Measurements from ENCODE around the gene ZNF654.

Gene ZNF654

GRCh38 chr3:88147261-88147660 is 88.2 kb downstream of the ZNF654 start:
- TF ChIP-seq ZNF384 (IDR thresholded peaks at IDR 0.05) (no peak), FOXM1 (IDR thresholded peaks at IDR 0.05; ENCODE audit: borderline replicate concordance) (no peak), ARNT (IDR thresholded peaks at IDR 0.05) (no peak), SUZ12 (IDR thresholded peaks at IDR 0.05) (no peak), ELF4 (IDR thresholded peaks at IDR 0.05) (no peak), LEF1 (IDR thresholded peaks at IDR 0.05; ENCODE audit: borderline replicate concordance) (no peak), PKNOX1 (IDR thresholded peaks at IDR 0.05) (no peak), FOXA1 (IDR thresholded peaks at IDR 0.05) (no peak), BHLHE40 (IDR thresholded peaks at IDR 0.05; ENCODE audit: borderline replicate concordance) (no peak), CTBP1 (IDR thresholded peaks at IDR 0.05; ENCODE audit: borderline replicate concordance) (no peak), TARDBP (IDR thresholded peaks at IDR 0.05) (no peak), FOXK2 (IDR thresholded peaks at IDR 0.05) (no peak), SP1 (IDR thresholded peaks at IDR 0.05) (no peak), HDGF (IDR thresholded peaks at IDR 0.05; ENCODE audit: borderline replicate concordance) (no peak)
- ChIA-PET CTCF (no interaction called here), POLR2A (no interaction called here)
- no peak for DNase-seq (ENCODE audit: extremely low spot score)

DNA sequence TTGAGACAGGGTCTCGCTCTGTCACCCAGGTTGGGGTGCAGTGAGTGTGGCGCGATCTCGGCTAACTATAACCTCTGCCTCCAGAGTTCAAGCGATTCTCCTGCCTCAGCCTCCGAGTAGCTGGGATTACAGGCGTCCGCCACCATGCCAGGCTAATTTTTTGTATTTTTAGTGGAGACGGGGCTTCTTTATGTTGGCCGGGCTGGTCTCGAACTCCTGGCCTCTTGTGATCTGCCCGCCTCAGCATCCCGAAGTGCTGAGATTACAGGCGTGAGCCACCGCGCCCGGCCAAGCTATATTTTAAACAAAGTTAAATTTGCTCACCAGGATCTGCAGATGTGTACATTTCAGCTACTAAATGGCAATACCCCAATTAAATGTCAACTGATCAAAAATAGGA is 89.6 kb downstream of the ZNF654 start:
- DNase-seq (ENCODE audit: extremely low spot score): no peak
- POLR2A ChIA-PET: interaction anchor here (0.8 to 1.7 kb wide), 10 partner anchors 14 to 922 kb away, joined by 3 to 10 read pairs (median 4); partner anchors contain the start of genes CGGBP1, CHMP2B and ZNF654
- CTCF ChIA-PET: interaction anchor here (1.0 kb wide), 1 partner anchor 35 kb away, joined by 5 read pairs; no protein-coding TSS in a partner anchor
- TF ChIP-seq BHLHE40 (IDR thresholded peaks at IDR 0.05; ENCODE audit: borderline replicate concordance) (no peak), FOXM1 (IDR thresholded peaks at IDR 0.05; ENCODE audit: borderline replicate concordance) (no peak), SUZ12 (IDR thresholded peaks at IDR 0.05) (no peak), TARDBP (IDR thresholded peaks at IDR 0.05) (no peak), FOXK2 (IDR thresholded peaks at IDR 0.05) (no peak), SP1 (IDR thresholded peaks at IDR 0.05) (no peak), CTBP1 (IDR thresholded peaks at IDR 0.05; ENCODE audit: borderline replicate concordance) (no peak), ARNT (IDR thresholded peaks at IDR 0.05) (no peak), L3MBTL2 (conservative IDR thresholded peaks at IDR 0.05) (no peak), ZNF384 (IDR thresholded peaks at IDR 0.05) (no peak), LEF1 (IDR thresholded peaks at IDR 0.05; ENCODE audit: borderline replicate concordance) (no peak), ELF4 (IDR thresholded peaks at IDR 0.05) (no peak), FOXA1 (IDR thresholded peaks at IDR 0.05) (no peak), NFRKB (IDR thresholded peaks at IDR 0.05) (no peak), HDGF (IDR thresholded peaks at IDR 0.05; ENCODE audit: borderline replicate concordance) (no peak), PKNOX1 (IDR thresholded peaks at IDR 0.05) (no peak)

DNA sequence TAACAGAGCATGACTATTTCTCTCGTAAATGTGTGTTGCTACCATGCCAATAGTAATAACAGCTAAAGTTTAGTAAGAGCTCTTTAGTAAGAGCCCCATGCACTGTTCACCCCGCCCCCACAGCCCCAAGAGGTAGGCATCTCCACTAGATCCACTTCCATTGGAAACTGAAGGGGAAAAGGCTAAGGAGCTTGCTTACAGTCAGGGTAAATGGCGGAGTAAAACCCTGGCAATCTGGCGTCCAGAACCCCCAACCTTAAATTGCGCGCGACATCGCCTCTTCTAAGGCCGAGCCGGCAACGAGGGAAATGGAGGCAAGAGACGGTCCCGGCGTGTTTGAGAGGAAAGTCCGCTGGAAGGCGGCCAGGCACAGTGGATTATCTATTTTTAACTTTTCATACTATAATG is 90.0 kb downstream of the ZNF654 start:
- ChIA-PET POLR2A (interaction anchor here (0.8 to 1.7 kb wide), 13 partner anchors 15 to 923 kb away, joined by 3 to 10 read pairs (median 3); partner anchors contain the start of genes CGGBP1, CHMP2B and ZNF654), CTCF (interaction anchor here (1.0 kb wide), 1 partner anchor 35 kb away, joined by 5 read pairs; no protein-coding TSS in a partner anchor)
- DNase-seq (ENCODE audit: extremely low spot score): peak; percentile 36
- peak; percentile 77 for TF ChIP-seq L3MBTL2 (conservative IDR thresholded peaks at IDR 0.05)
- no peak for TF ChIP-seq FOXM1 (IDR thresholded peaks at IDR 0.05; ENCODE audit: borderline replicate concordance)
- TF ChIP-seq BHLHE40 (IDR thresholded peaks at IDR 0.05; ENCODE audit: borderline replicate concordance): no peak
- no peak for TF ChIP-seq ARNT (IDR thresholded peaks at IDR 0.05)
- TF ChIP-seq TARDBP (IDR thresholded peaks at IDR 0.05): no peak

GRCh38 chr3:88149509-88150362 is 90.7 kb downstream of the ZNF654 start, which contains the start of gene C3orf38:
Gene C3orf38 (plus strand): TSS chr3:88149959. CDS start chr3:88150053, 94 bp downstream.
- CTCF ChIA-PET: interaction anchor here (1.1 kb wide), 1 partner anchor 69 kb away, joined by 5 read pairs; no protein-coding TSS in a partner anchor
- POLR2A ChIA-PET: interaction anchor here (0.6 to 1.7 kb wide), 18 partner anchors 11 to 923 kb away, joined by 3 to 10 read pairs (median 4); partner anchors contain the start of genes CGGBP1, CHMP2B and ZNF654
- TF ChIP-seq PKNOX1 (IDR thresholded peaks at IDR 0.05): peak; percentile 69
- no peak for TF ChIP-seq SUZ12 (IDR thresholded peaks at IDR 0.05)
- peak; percentile 82 for TF ChIP-seq ELF4 (IDR thresholded peaks at IDR 0.05)
- no peak for TF ChIP-seq ZNF384 (IDR thresholded peaks at IDR 0.05)
- TF ChIP-seq L3MBTL2 (conservative IDR thresholded peaks at IDR 0.05): no peak; the same call in none of the 2 replicates
- 0 out of 2 replicates have a peak, but pooled peaks have one; percentile 58 for TF ChIP-seq FOXM1 (IDR thresholded peaks at IDR 0.05; ENCODE audit: borderline replicate concordance)
- TF ChIP-seq SP1 (IDR thresholded peaks at IDR 0.05): no peak
- peak; percentile 33; the same call in 1 of the 2 replicates for TF ChIP-seq LEF1 (IDR thresholded peaks at IDR 0.05; ENCODE audit: borderline replicate concordance)
- TF ChIP-seq NFRKB (IDR thresholded peaks at IDR 0.05): peak; percentile 85
- TF ChIP-seq HDGF (IDR thresholded peaks at IDR 0.05; ENCODE audit: borderline replicate concordance): no peak
- TF ChIP-seq CTBP1 (IDR thresholded peaks at IDR 0.05; ENCODE audit: borderline replicate concordance): peak; percentile 89; the same call in 1 of the 2 replicates
- no peak for TF ChIP-seq FOXA1 (IDR thresholded peaks at IDR 0.05)
- no peak for TF ChIP-seq BHLHE40 (IDR thresholded peaks at IDR 0.05; ENCODE audit: borderline replicate concordance)
- TF ChIP-seq TARDBP (IDR thresholded peaks at IDR 0.05): no peak
- peak; percentile 88 for TF ChIP-seq FOXK2 (IDR thresholded peaks at IDR 0.05)
- TF ChIP-seq ARNT (IDR thresholded peaks at IDR 0.05): peak; percentile 65; the same call in 1 of the 2 replicates

GRCh38 chr3:88150371-88150770 is 91.3 kb downstream of the ZNF654 start:
- CTCF ChIA-PET: interaction anchor here (1.1 kb wide), 1 partner anchor 69 kb away, joined by 5 read pairs; no protein-coding TSS in a partner anchor
- POLR2A ChIA-PET: interaction anchor here (1.0 to 1.6 kb wide), 7 partner anchors 13 to 66 kb away, joined by 3 to 5 read pairs (median 3); no protein-coding TSS in a partner anchor
- DNase-seq (ENCODE audit: extremely low spot score): no peak
- no peak for TF ChIP-seq PKNOX1 (IDR thresholded peaks at IDR 0.05)
- TF ChIP-seq L3MBTL2 (conservative IDR thresholded peaks at IDR 0.05): no peak
- no peak for TF ChIP-seq FOXK2 (IDR thresholded peaks at IDR 0.05)

More at GRCh38 chr3:88149509-88150362, 90.7 kb downstream of the ZNF654 start, which contains the start of gene C3orf38:
- DNase-seq (ENCODE audit: extremely low spot score): peak; percentile 80
